GM19099 (cell line): Measurements from ENCODE around the gene ETNK2.

Experiments
- POLR2A ChIP-seq: IDR thresholded peaks from 3 replicates; pipeline ENCODE4 v1.6.1; 2011; ENCODE audit warnings: low read depth; ENCODE audit not compliant: insufficient read length; ENCODE audit errors: extremely low read depth

ETNK2 gene

DNA sequence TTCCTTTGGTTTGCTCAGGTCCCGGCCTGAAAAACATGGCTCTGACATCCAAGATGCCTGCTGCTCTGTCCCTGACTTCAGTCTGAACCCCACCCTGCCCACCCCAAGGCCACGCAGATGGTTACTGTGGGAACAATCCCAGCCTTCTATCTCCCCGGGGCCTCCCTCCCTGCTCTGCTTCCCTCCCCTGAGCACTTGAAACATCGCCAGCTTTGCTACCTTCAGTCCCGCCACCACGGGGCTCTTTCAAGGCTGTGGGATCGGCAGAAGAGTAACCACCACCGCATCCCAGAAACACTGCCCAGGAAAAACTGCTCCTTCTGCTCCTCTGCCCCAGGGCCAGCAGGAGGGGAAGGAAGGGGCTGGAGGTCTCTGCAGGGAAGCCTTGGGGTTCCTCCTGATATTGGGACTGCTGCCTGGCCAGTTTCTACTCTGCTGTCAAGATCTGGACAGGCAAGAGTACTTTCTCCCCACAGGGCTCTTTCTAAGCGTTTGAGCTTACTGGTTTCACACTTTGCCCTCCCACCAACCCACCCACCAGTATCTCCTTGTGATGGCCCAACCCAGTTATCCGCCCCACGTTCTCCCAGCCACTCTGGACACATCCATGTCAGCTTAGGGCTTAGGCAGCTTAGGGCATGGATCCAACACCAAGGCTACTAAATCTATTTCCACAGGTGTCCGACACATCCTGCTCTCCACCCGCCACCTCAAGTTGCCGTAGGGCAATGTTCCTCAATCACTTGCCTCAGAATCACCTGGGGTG lies 8.4 kb downstream of the ETNK2 start:
- TF ChIP-seq POLR2A: no peak

DNA sequence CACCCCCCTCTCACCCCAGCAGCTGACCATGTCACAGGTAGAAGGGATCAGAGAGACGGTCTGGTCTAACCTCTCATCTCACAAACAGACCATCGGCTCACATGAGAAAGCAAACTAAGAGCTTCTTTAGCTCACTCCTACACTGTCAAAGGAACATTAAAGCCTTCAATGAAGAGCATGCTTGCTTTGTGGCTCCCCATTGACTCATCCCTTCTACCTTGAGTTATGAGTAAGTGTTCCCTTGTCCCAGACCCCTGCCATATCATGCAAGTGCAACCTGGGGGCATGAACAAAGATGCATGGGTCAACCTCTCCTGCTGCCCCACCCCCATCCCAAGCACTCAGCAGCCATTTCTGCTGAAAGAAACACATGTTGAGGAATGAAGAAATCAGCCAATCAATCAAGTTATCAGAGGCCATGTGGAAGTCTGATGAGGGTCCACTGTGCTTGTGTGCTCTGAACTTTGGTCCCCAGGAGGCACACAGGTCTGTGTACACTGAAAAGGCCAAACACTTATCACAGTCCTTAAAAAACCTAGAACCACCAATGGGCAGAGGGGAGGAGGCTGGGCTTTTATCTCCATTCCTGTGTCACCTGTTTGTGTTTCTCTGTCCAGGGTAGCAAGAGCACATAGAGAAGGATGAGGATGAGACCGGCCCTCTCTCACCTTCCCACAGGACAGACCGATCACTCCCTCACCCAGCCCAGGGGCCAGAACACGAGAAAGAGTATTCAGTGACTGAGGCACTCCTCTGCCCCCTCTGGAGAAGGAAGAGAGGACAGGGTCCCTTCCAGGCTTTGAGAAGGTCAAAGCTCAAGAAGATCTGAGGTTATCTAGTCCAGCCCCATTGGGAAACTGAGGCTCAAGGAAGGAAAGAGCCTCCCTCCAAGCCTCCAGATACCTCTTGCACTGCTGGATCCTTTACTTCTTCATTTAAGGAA lies 9.5 kb downstream of the ETNK2 start:
- TF ChIP-seq POLR2A: no peak

DNA sequence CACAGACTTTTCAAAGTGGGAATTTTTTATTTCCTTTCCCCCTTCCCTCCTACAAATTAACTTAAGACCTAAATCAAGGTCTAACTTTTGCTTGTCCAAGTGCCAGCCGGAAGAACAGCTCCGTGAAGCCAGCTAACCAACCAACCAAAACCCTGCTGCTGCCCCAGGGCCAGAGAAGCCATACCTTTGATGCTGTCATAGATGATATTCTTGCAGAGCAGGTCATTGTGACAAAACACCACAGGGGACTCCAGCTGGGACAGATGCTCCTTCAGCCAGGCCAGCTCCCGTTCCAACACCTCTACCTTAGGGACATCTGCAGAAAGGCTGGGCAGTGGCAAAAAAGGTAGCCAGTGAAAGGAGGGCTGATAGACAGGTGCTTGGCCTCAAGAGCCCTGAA lies 10.7 kb downstream of the ETNK2 start:
- TF ChIP-seq POLR2A: no peak

DNA sequence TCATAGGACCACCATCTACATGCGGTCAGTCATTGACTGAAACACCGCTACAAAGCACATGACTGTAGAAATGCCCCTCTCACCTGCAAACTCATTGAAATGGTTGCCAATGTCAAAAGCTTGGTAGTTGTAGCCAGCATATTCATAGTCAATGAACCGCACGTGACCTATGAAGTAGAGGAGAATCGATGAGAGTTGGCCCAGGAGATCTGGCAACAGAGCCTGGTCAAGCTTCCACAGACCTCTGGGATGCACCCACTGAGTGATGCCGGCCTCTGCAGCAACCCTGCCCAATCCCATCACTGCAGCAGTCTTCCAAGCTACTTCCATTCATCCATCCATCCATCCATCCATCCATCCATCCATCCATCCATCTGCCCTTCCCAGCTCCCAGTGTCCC lies 11.9 kb downstream of the ETNK2 start:
- no peak for TF ChIP-seq POLR2A

DNA sequence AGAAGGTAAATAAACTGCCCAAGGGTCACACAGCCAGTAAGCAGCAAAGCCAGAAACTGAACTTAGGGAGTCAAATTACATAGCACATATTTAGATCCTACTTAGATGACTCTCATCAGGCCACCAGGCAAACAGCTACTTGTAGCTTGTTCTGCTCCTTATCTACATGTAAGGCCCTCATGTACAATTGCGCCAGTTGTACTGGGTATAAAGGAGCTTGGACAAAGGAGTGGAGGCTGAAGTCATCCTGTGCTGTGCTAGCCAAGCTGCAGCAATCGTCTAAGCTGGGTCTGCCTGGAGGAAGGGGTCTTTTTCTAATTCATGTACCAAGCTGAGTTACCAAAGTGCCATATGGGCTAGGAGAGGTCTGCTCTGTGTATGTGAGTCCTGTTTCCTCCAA lies 12.8 kb downstream of the ETNK2 start:
- TF ChIP-seq POLR2A: no peak

DNA sequence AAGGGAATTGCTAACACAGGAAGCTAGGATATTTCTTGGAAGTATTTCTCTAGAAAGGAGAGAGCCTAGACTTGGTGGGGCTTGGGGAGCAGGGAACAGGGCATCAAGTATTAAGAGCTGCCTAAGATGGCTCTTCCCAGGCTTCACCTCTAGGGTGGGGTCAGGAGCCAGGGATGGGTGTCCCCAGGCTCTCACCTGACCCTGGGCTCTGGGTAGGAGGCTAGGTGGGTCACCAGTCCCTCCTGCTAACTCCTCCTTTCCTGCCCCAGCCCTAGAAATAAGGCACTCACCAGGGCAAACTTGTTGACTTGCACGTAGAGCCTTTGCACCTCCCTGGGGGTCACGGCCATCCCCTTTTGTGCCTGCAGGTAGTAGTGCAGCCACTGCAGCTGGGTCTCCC lies 15.0 kb downstream of the ETNK2 start:
- TF ChIP-seq POLR2A: no peak

DNA sequence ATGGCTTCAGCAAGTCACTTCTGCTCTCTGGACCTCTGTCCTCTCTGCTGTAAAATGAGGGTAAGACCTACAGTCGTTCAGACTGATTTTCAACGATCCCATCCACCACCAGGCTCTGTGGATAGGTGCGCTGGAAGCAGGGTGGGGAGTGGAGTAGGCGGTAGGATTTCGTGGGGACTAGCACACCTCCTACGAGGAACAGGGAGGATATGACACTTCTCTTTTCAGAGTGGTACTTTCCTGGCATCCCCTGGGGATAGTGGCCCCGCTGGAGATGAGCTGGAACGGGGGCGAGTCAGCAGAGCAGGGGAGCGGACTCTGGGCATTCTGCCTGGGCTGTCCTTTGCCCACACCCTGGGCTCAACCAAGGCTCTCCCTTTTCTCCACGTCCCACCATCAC lies 17.7 kb downstream of the ETNK2 start:
- no peak for TF ChIP-seq POLR2A

DNA sequence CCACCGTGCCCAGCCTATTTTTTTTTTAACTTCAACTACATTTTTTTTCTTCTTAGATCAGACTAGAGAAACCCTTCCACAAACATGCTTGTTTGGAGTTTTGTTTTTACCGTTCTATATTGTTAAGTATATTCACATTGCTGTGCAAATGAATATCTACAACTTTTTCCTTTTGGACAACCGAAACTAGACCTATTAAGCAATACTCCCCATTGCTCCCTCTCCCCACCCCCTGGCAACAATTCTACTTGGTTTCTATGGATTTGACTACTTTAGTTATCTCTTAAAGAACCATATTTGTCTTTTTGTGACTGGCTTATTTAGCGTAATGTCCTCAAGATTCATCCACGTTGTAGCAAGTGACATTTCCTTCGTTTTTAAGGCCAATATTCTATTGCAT lies 19.1 kb downstream of the ETNK2 start:
- TF ChIP-seq POLR2A: no peak

DNA sequence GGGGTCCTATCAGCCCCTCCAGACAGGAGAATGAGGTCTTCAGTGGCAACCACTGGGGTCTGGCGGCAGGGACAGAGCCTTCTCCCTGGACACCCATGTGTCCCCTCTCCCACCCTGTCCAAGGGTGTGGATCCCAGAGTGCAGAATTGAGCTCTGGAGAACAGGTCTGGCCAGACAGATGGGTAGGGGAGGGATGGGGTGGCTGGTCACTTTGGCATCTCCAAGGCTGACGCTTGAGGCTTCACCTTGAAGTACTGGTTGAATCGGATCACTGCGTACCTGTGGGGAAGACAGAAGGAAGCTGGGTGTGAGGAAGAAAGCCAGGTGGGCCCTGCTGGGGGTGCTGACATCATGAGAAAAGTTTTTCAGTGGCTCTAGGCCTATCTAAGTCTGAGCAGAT lies 19.9 kb downstream of the ETNK2 start:
- TF ChIP-seq POLR2A: no peak

DNA sequence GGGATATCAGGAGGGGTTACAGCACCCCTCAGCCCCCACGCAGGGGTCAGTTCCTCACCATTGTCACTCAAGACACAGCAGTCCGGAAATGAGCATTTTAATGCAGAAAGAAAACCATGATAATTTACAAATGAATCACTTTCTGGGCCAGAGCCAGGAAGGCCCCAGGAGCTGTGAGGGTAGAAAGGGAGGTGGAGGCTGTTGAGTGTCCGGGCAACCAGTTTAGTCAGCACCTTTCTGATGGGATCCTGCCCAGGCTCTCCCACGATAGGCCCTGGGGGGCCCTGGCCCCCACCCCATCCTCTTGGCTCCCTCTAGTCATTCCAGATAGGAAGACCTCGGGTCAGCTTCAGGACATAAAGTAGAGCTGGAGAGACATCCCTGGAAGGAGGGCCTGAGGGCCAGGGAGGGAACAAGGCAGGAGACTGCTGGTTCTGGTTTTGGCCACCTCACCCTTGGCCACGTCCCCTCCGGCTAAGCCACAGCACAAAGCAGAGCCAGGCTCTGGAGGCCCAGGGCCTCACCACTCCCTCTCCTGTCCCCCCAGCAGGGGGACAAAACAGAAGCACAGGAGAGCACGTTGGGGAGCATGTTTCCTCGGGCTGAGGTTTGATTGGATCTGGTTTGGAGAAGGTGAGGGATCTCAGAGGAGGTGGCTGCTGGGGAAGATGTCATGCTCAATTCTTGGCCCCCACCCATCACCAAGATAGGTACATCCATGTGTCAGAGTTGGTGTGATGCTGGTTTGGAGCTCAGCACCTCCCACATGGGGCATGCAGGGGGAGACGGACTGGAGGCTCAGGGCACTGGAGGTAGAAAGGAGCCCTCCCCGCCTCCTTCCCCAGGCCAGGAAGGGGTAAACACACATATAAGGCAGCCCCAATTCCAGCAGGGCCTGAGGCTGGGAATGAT lies 20.6 kb downstream of the ETNK2 start:
- no peak for TF ChIP-seq POLR2A

DNA sequence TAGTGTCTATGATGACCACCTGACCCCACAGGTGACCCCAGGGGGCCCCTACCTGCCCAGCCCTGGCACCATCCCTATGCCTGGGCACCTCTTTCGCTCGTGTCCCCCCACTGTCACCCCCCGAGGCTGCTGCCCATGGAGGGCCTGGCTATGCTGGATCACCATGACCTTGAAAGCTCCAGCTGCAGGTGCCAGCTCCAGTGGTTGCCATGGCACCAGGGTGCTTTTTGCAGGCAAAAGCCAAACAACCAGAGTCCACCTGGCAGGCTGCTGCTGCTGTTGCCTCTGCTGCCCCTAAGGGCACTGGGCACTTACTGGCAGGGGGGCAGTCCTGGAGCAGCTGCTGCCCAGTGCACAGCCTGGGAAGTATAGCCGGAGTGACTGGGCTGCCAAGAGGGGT lies 21.7 kb downstream of the ETNK2 start:
- no peak for TF ChIP-seq POLR2A

DNA sequence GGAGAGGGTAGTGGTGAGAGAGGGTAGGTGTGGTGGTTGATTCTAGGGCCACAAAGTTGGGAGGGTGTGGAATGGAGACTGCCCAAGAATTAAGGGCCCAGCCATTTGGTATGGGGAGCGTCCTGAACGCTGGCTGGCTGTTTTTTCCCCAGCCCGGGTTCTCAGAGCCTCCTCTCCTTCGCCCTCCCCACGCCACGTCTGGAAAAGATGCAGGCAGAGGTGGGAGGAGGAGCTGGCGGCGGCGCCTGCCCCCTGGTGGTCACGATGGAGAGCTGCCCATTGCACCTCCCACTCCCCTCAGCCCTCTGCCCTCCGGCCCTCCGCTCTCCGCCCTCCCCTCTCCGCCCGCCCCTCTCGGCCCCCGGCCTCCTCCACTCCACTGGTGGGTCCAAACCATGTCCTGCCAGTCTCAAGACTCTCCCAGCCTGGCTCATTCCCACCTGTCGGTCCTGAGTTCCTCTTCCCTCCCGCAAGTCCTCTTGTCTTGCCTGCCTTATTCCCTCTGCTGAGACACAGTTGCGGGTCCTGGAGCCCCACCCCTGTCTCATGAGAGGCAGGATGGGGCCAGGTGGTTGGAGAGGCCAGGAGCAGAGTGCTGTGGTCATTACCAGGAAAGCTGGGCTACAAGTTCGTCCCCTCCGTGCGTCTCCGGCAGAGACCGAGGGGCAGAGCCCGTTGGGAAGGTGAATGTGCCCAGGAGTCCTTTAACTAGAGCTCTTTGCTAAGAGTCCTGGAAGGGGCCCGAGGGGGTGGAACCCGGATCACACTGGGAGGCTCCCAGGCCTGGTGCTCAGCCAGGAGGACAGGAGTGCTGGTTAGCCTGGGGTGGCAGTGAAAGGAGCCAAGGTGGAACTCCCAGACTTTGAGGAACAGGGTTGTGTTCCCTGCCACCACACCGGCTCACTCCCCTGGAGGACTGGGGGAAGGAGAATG lies 22.6 kb downstream of the ETNK2 start:
- TF ChIP-seq POLR2A: no peak

DNA sequence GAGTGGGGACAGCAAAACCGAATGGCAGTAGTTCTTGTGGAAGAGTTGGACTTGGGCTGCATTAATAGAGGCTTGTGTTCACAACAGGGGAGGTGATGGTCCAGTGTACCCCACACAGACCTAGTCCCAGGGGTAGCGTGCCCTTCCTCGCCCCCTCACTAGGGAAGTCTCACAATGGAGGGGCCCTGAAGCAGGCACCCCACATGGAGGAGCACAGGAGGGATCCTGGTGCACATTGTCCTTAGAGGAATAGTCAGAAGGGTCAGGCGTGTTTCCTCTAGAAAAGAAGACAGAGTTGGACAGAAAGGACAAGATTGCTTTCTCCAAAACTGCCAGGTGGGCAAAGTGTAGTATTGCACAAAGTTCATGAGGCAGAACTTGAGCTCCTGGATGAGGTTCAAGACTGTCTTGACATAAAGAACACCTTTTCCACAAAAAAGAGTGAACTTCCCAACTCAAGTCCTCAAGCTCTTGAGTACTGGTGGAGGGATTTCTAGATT lies 23.3 kb downstream of the ETNK2 start:
- no peak for TF ChIP-seq POLR2A

DNA sequence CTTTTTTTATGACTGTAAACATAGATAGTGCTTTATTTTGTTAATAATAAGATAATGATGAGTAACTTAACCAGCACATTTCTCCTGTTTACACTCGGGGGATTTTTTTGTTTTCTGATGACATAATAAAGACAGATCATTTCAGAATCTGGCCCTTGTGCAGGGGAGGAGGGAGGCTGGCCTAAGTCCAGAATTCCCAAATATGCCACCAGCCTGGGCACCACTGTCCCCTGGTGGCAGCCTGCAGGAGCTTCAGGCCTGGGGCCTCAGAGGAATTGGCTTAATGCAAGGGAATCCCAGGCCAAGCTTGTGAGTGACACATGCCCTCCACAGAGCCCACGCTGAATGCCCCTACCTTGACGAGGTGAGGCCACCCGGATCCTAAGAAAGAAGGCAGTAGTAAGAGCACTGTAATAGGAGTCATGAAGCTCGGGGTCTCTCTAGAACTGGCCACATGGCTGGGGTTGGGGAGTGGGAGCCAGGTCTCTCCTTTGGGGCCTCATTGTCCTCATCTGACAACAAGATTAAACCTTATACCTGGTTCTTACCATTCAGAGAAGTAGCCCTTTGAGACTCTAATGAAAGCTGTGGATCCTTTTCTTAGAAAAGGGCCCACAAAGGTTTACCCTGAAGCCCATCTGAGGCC lies 24.1 kb downstream of the ETNK2 start:
- TF ChIP-seq POLR2A: no peak

DNA sequence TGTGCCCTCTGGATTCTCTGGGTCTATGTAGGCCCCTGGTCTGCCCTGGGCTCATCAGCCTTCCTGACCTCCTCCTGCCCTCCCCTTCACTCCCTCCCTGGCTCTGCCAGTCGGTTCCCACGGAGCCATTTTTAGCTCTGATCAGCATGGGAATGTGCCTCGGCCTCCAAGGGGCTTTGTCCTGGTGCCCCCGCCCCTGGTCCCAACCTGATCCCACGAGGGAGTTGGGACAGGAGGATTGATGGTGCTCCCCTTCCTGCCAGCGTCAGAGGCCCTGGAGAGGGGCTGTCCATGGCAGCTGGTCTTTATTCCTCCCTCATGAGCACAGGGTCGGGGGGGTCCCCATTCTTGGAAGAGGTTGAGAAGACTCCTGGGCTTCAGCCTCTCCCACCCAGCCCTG lies 24.9 kb downstream of the ETNK2 start:
- TF ChIP-seq POLR2A: no peak
